NCI-H526 (cell line): Measurements from ENCODE around the gene CTDP1.
"Not testable (repeated sequence)": the region's sequence is repeated elsewhere in the genome, so short reads cannot be mapped to it uniquely, and the experiment has no call there.

Source experiments
- DNase-seq, 2 experiments: peaks; one replicate each; lab custom pipeline; 2025; lab: John Stamatoyannopoulos, UW

Gene CTDP1

GRCh38 chr18:79682894-79683625 is 3.5 kb downstream of the CTDP1 start:
- DNase-seq: no peak

GRCh38 chr18:79683626-79684282 is 4.2 kb downstream of the CTDP1 start:
- no peak for DNase-seq

GRCh38 chr18:79684283-79684631 is 4.7 kb downstream of the CTDP1 start:
- DNase-seq: no peak

GRCh38 chr18:79684787-79685186 is 5.2 kb downstream of the CTDP1 start:
- DNase-seq: no peak

- DNase-seq: no peak
These were observed 5.7 kb downstream of the CTDP1 start for GRCh38 chr18:79685281-79685680.

- no peak for DNase-seq
These were observed 6.4 kb downstream of the CTDP1 start for GRCh38 chr18:79685971-79686370.

GRCh38 chr18:79687806-79688205 is 8.2 kb downstream of the CTDP1 start:
- DNase-seq: no peak

GRCh38 chr18:79690071-79690470 is 10.5 kb downstream of the CTDP1 start:
- no peak for DNase-seq

GRCh38 chr18:79690586-79691482 is 11.2 kb downstream of the CTDP1 start:
- no peak for DNase-seq

GRCh38 chr18:79692056-79692455 is 12.5 kb downstream of the CTDP1 start:
- no peak for DNase-seq

GRCh38 chr18:79692886-79693285 is 13.3 kb downstream of the CTDP1 start:
- no peak for DNase-seq

- DNase-seq: no peak
These were observed 14.1 kb downstream of the CTDP1 start for GRCh38 chr18:79693561-79694205.

GRCh38 chr18:79694206-79694894 is 14.7 kb downstream of the CTDP1 start:
- not testable (repeated sequence) for DNase-seq

GRCh38 chr18:79694895-79695213 is 15.3 kb downstream of the CTDP1 start:
- DNase-seq: no peak

- DNase-seq: no peak
These were observed 15.7 kb downstream of the CTDP1 start for GRCh38 chr18:79695269-79695668.

- no peak for DNase-seq
These were observed 16.6 kb downstream of the CTDP1 start for GRCh38 chr18:79695856-79696850.

- DNase-seq: no peak
These were observed 17.6 kb downstream of the CTDP1 start for GRCh38 chr18:79697178-79697577.

- no peak for DNase-seq
These were observed 18.4 kb downstream of the CTDP1 start for GRCh38 chr18:79697976-79698375.

GRCh38 chr18:79698668-79699335 is 19.2 kb downstream of the CTDP1 start:
- no peak for DNase-seq

- no peak for DNase-seq
These were observed 20.1 kb downstream of the CTDP1 start for GRCh38 chr18:79699653-79700052.
